Colonic mucosa (tissue), 4 donors: ENCODE results near the gene FBXL7. TPM values are rescaled to one million over a fixed set of nuclear protein-coding genes. Genes with fewer than 3 reads are reported as not detected.

ENCODE experiments used
- DNase-seq: peaks from one replicate; pipeline ENCODE4 v3.0.0-alpha.2; 2020
- H3K27ac ChIP-seq: fragments of 200-600 bp; one replicate; pipeline ENCODE4 v1.8.0; 2021
- H3K27me3 ChIP-seq: fragments of 200-600 bp; one replicate; pipeline ENCODE4 v1.8.0; 2021
- H3K36me3 ChIP-seq: fragments of 200-600 bp; one replicate; pipeline ENCODE4 v1.8.0; 2021
- H3K4me1 ChIP-seq: fragments of 200-600 bp; one replicate; pipeline ENCODE4 v1.8.0; 2021; ENCODE audit warnings: mild to moderate bottlenecking
- H3K4me3 ChIP-seq: fragments of 200-600 bp; one replicate; pipeline ENCODE4 v1.8.0; 2021
- H3K9ac ChIP-seq, 2 donors: one replicate each; pipeline ENCODE4 v1.7.0; 2013; ENCODE audit warnings: control low read depth in 2 of 2, low read depth in 2 of 2, low read length in 2 of 2
- H3K9me3 ChIP-seq: fragments of 200-600 bp; one replicate; pipeline ENCODE4 v1.8.0; 2021
- CTCF ChIP-seq: fragments of 200-600 bp; IDR thresholded peaks from one replicate; pipeline ENCODE4 v1.8.0; 2022; ENCODE audit warnings: antibody characterized with exemption, mild to moderate bottlenecking
- intact Hi-C: fragments of 100-400 bp; cut with DNase I; formaldehyde crosslinking; loops from one replicate; pipeline ENCODE4 v1.14.1; 2022
- total RNA-seq, 2 donors: library from RNA; stranded (reverse); fragmentation: NEBNext Ultra II Directional in 1 of 2; extraction: Animal tissue kit (Norgen Biotek cat#: 25700) in 1 of 2; gene quantifications; one replicate each; pipeline ENCODE4 v1.2.1, GENCODE V29; 2021
- donor health status: healthy.
- donor health status: DM: no; HTN: no; CAD: no.
- donor health status: DM: no; HTN: no; CAD: no.

Gene FBXL7
- total RNA-seq, 2 donors from 2014 or later: 1.6 to 3.0 TPM

- Histone ChIP-seq H3K27me3 (no peaks in the 10 kb centered on the region), H3K27ac (no peak overlapping the region), H3K4me1 (no peaks in the 10 kb centered on the region), H3K36me3 (no peaks in the 10 kb centered on the region), H3K4me3 (no peak overlapping the region), H3K9ac (no peak overlapping the region), H3K9me3 (no peaks in the 10 kb centered on the region)
- TF ChIP-seq CTCF: no peak
- no peak for DNase-seq
- intact Hi-C loops: no loop called here
Observed at GRCh38 chr5:15937708-15938107, 437.7 kb downstream of the FBXL7 start.

- TF ChIP-seq CTCF: no peak
- no peaks in the 10 kb centered on the region for H3K4me1 ChIP-seq
- DNase-seq: no peak
- no peaks in the 10 kb centered on the region for H3K27me3 ChIP-seq
- no peak overlapping the region for H3K4me3 ChIP-seq
- no peak overlapping the region for H3K27ac ChIP-seq
- no peaks in the 10 kb centered on the region for H3K9me3 ChIP-seq
- intact Hi-C loops: no loop called here
- H3K36me3 ChIP-seq: no peaks in the 10 kb centered on the region
- no peak overlapping the region for H3K9ac ChIP-seq
Observed at GRCh38 chr5:15938186-15938585, 438.2 kb downstream of the FBXL7 start.

GRCh38 chr5:15938961-15939360 lies 439.0 kb downstream of the FBXL7 start:
- intact Hi-C loops: no loop called here
- no peaks in the 10 kb centered on the region for H3K9me3 ChIP-seq
- no peak overlapping the region for H3K27ac ChIP-seq
- no peak for DNase-seq
- H3K4me3 ChIP-seq: no peak overlapping the region
- no peaks in the 10 kb centered on the region for H3K4me1 ChIP-seq
- H3K36me3 ChIP-seq: no peaks in the 10 kb centered on the region
- no peak for TF ChIP-seq CTCF
- H3K27me3 ChIP-seq: no peaks in the 10 kb centered on the region
- H3K9ac ChIP-seq: no peak overlapping the region

GRCh38 chr5:15940905-15941304 lies 440.9 kb downstream of the FBXL7 start:
- intact Hi-C loops: no loop called here
- Histone ChIP-seq H3K4me1 (no peaks in the 10 kb centered on the region), H3K36me3 (no peaks in the 10 kb centered on the region), H3K27ac (no peak overlapping the region), H3K9ac (no peak overlapping the region), H3K9me3 (no peaks in the 10 kb centered on the region), H3K4me3 (no peak overlapping the region), H3K27me3 (no peaks in the 10 kb centered on the region)
- DNase-seq: no peak
- TF ChIP-seq CTCF: no peak

- no peak overlapping the region for H3K27ac ChIP-seq
- no peak overlapping the region for H3K9ac ChIP-seq
- H3K27me3 ChIP-seq: no peaks in the 10 kb centered on the region
- no peak for TF ChIP-seq CTCF
- H3K4me1 ChIP-seq: no peaks in the 10 kb centered on the region
- H3K36me3 ChIP-seq: no peaks in the 10 kb centered on the region
- no peaks in the 10 kb centered on the region for H3K9me3 ChIP-seq
- no peak for DNase-seq
- H3K4me3 ChIP-seq: no peak overlapping the region
- intact Hi-C loops: no loop called here
Observed at GRCh38 chr5:15943487-15943886, 443.5 kb downstream of the FBXL7 start.

- intact Hi-C loops: no loop called here
- Histone ChIP-seq H3K27ac (no peak overlapping the region), H3K4me3 (no peak overlapping the region), H3K9ac (no peak overlapping the region), H3K4me1 (no peaks in the 10 kb centered on the region), H3K36me3 (no peaks in the 10 kb centered on the region), H3K9me3 (no peaks in the 10 kb centered on the region), H3K27me3 (no peaks in the 10 kb centered on the region)
- no peak for TF ChIP-seq CTCF
- DNase-seq: no peak
Observed at GRCh38 chr5:15946026-15946425, 446.0 kb downstream of the FBXL7 start.
